ENCODE measurements around the gene SLC25A30. TPM values are rescaled to one million over a fixed set of nuclear protein-coding genes. Genes with fewer than 3 reads are reported as not detected.
"Not testable (repeated sequence)": the region's sequence is repeated elsewhere in the genome, so short reads cannot be mapped to it uniquely, and the experiment has no call there.

The SLC25A30 gene
- total RNA-seq, 1 donor from 2014 or later, result 15.9 TPM

GRCh38 chr13:45433381-45433790 is 15.2 kb upstream of the SLC25A30 start:
- no peak for DNase-seq (ENCODE audit: extremely low read depth, low read depth, low spot score)

- DNase-seq (ENCODE audit: extremely low read depth, low read depth, low spot score), result no peak
These were observed 14.7 kb upstream of the SLC25A30 start for GRCh38 chr13:45432737-45433380.

- not testable (repeated sequence) for DNase-seq (ENCODE audit: extremely low read depth, low read depth, low spot score)
These were observed 8.1 kb upstream of the SLC25A30 start for GRCh38 chr13:45426056-45426841.

GRCh38 chr13:45422731-45423292 is 4.6 kb upstream of the SLC25A30 start:
- DNase-seq (ENCODE audit: extremely low read depth, low read depth, low spot score), result no peak

GRCh38 chr13:45419945-45420344 is 1.8 kb upstream of the SLC25A30 start:
- DNase-seq (ENCODE audit: extremely low read depth, low read depth, low spot score), result no peak

- not testable (repeated sequence) for DNase-seq (ENCODE audit: extremely low read depth, low read depth, low spot score)
These were observed 1.2 kb upstream of the SLC25A30 start for GRCh38 chr13:45419389-45419788.

GRCh38 chr13:45416516-45417128 is 1.6 kb downstream of the SLC25A30 start:
- DNase-seq (ENCODE audit: extremely low read depth, low read depth, low spot score), result no peak

GRCh38 chr13:45415112-45415511 is 3.1 kb downstream of the SLC25A30 start:
- no peak for DNase-seq (ENCODE audit: extremely low read depth, low read depth, low spot score)

- no peak for DNase-seq (ENCODE audit: extremely low read depth, low read depth, low spot score)
These were observed 4.3 kb downstream of the SLC25A30 start for GRCh38 chr13:45413826-45414307.

- no peak for DNase-seq (ENCODE audit: extremely low read depth, low read depth, low spot score)
These were observed 5.7 kb downstream of the SLC25A30 start for GRCh38 chr13:45412274-45413049.

GRCh38 chr13:45411631-45412030 is 6.5 kb downstream of the SLC25A30 start:
- no peak for DNase-seq (ENCODE audit: extremely low read depth, low read depth, low spot score)

GRCh38 chr13:45411221-45411620 is 7.0 kb downstream of the SLC25A30 start:
- no peak for DNase-seq (ENCODE audit: extremely low read depth, low read depth, low spot score)

- DNase-seq (ENCODE audit: extremely low read depth, low read depth, low spot score), result no peak
These were observed 7.7 kb downstream of the SLC25A30 start for GRCh38 chr13:45410466-45410865.

- no peak for DNase-seq (ENCODE audit: extremely low read depth, low read depth, low spot score)
These were observed 8.2 kb downstream of the SLC25A30 start for GRCh38 chr13:45410001-45410400.

GRCh38 chr13:45406421-45406820 is 11.8 kb downstream of the SLC25A30 start:
- DNase-seq (ENCODE audit: extremely low read depth, low read depth, low spot score), result no peak

- no peak for DNase-seq (ENCODE audit: extremely low read depth, low read depth, low spot score)
These were observed 15.1 kb downstream of the SLC25A30 start for GRCh38 chr13:45403081-45403480.

GRCh38 chr13:45402641-45403040 is 15.5 kb downstream of the SLC25A30 start:
- no peak for DNase-seq (ENCODE audit: extremely low read depth, low read depth, low spot score)

- no peak for DNase-seq (ENCODE audit: extremely low read depth, low read depth, low spot score)
These were observed 16.9 kb downstream of the SLC25A30 start for GRCh38 chr13:45401314-45401713.

- no peak for DNase-seq (ENCODE audit: extremely low read depth, low read depth, low spot score)
These were observed 19.3 kb downstream of the SLC25A30 start for GRCh38 chr13:45398877-45399276.

- DNase-seq (ENCODE audit: extremely low read depth, low read depth, low spot score), result no peak
These were observed 21.6 kb downstream of the SLC25A30 start for GRCh38 chr13:45396533-45397095.
